C4-2B (cell line): ENCODE results near the gene SPG11.
"Not testable (repeated sequence)": the region's sequence is repeated elsewhere in the genome, so short reads cannot be mapped to it uniquely, and the experiment has no call there.

ENCODE experiments used
- ZFX ChIP-seq: fragments of 450-650 bp; IDR thresholded peaks from 2 replicates; pipeline ENCODE4 v1.6.1; 2017
- TF ChIP-seq, protein P1 (sequence below): fragments of 450-650 bp; conservative IDR thresholded peaks from 2 replicates; pipeline ENCODE4 v1.5.1; 2017; ENCODE audit warnings: mild to moderate bottlenecking

- TF ChIP-seq, protein P1, sequence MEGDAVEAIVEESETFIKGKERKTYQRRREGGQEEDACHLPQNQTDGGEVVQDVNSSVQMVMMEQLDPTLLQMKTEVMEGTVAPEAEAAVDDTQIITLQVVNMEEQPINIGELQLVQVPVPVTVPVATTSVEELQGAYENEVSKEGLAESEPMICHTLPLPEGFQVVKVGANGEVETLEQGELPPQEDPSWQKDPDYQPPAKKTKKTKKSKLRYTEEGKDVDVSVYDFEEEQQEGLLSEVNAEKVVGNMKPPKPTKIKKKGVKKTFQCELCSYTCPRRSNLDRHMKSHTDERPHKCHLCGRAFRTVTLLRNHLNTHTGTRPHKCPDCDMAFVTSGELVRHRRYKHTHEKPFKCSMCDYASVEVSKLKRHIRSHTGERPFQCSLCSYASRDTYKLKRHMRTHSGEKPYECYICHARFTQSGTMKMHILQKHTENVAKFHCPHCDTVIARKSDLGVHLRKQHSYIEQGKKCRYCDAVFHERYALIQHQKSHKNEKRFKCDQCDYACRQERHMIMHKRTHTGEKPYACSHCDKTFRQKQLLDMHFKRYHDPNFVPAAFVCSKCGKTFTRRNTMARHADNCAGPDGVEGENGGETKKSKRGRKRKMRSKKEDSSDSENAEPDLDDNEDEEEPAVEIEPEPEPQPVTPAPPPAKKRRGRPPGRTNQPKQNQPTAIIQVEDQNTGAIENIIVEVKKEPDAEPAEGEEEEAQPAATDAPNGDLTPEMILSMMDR = not testable (repeated sequence)
- TF ChIP-seq ZFX = not testable (repeated sequence)
These were observed 26.8 kb upstream of the SPG11 start for GRCh38 chr15:44690245-44690644.
